ENCODE measurements around the gene OAT.
"Not testable (repeated sequence)": the region's sequence is repeated elsewhere in the genome, so short reads cannot be mapped to it uniquely, and the experiment has no call there.

- TF ChIP-seq CTCF, POLR2A (IDR thresholded peaks at IDR 0.05): not testable (repeated sequence)
Observed at GRCh38 chr10:124435683-124436082, 17.0 kb upstream of the OAT start.
